Measurements from ENCODE around the gene SPOCK1.

The SPOCK1 gene

DNA sequence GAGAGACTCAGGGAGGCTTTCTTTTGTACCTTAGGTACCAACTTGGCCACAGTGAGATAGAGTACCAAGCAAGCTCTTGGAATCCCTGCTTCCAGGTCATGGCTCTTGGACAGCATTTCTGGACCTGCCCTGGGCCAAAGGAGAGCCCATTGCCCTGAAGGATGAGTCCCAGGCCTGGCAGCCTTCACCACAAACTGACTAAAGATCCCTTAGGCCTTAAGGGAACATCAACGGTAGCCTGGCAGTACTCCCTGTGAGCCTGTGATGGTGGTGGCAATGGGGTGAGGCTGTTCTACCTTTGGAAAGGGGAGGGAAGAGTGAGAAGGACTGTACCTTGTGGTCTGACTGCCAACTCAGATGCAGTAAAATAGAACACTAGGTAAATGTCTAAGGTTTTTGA, 334.6 kb downstream of the SPOCK1 start:
- no peak for DNase-seq

DNA sequence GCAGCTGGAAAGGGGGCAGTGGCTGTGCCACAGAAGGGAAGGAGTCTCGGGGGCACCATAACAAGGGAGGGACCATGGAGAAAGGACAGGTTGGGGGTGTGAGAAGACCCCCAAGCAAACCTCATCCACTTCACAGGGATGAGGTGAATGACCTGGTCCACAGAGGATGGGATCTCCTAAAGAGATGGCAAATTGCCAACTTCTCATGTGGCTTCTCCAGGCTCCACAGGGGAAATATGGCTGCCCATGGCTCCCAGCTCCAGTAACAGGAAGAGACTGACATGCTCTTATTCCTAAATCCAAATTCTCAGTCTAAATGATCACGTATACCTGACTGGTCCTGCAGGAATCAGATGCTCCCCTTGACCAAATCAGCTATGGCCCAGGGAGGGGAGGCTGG, 340.4 kb downstream of the SPOCK1 start:
- DNase-seq: no peak

DNA sequence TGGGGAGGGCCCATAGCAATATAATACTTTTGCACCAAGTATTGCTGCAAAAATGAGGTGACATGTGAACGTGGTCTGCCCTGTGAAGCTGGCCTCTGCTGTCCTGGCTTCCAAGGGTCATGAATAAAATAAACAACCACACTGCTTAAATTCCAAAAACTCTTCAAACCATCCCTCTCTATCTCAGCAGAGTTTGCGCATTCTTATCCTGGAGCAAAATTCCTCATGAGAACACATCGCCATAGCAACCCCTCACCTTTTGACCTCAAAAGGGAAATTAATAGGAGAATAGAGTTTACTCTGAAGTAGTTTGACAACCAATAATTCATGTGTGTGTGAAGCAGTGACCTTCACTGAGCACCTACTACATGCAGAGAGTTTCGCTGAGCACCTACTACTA, 342.9 kb downstream of the SPOCK1 start:
- no peak for DNase-seq

DNA sequence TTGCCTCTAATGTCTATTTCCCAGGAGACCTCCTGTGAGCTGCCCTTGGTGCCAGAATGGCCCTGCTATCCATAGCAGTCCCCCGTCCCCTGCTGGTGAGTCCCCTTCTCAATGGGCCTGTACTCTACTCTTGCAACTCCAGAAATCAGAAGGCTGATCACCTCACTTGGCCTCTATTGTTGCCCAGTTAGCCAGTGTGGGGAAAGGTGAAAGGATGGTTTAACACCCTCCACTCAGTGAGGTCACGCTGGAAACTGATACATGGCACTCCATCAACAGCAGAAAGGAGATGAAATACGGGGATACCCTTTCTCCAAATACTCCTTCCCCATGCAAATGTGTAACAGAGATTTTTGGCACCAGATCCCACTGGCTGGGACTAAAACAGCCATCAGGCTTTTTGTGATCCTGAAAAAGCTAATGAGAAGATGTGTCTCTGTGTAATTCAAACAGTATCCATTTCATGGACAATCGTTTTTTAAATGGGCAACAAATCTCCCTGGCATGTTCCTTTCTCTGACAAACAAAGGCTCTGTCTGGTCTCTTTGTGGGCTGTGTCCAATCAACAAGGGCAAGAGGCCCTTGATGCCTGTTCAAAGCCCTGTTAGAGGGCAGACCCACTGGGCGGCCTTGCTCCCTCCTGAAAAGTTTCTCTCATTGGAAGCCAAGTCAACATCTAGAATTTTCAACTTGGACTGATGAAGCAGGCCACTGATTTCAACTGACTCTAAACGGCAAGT, 343.7 kb downstream of the SPOCK1 start:
- peak in 13 of 58 donors; percentile 6 to 44 (median 16) for DNase-seq

DNA sequence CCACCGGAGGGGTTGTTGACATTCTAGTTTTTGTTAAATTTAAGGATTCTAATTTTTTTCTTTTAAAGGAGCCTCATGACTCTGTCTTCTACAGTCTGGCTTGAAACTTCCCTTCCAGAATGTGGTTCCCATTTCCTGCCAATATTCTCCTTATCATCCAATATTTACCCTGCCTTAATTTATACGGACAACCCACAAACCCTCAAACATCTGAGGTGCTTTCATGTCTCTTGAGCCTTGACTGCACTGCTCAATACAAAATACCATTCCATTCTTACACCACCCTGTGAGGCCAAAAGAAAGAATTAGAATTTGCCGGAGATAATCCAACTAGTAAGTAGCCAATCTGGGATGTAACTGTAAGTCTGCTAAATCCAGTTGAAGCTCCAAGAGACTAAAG, 346.5 kb downstream of the SPOCK1 start:
- no peak for DNase-seq

DNA sequence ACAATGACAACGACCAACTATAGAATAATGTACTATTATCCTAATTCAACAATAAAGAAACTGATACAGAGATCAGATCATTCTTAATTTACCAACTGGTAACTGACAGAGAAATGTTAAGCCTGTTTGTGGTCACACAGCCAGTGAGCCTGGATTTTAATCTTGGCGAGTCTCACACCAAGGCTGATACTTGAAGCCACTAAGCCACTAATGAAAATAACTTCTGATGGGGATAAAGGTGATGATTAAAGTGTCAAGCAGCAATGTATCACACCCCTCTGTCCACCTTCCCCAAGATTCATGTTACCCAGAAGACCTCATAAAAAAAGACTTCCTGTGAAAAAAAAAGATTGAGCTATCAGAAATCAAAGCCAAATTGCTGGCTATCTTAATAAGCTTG, 350.5 kb downstream of the SPOCK1 start:
- no peak for DNase-seq

DNA sequence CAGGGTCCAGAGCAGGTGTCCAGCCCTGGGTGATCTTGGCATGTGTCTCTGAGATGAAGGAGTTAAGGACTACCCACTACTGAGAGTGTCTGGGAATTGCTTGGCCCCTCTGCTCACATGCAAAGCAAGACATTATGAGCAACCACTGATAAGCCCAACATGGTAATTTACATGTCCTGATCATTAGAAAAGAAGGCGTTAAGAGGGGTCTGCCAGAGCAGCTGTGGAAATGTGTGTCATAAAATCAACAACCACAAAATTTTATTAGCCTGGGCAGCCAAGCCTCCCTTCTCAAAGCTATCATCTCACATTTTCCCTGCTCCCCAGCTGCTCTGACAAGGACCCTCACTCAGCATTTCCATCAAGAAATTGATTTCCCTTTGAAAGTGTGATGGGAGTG, 351.0 kb downstream of the SPOCK1 start:
- DNase-seq: no peak

DNA sequence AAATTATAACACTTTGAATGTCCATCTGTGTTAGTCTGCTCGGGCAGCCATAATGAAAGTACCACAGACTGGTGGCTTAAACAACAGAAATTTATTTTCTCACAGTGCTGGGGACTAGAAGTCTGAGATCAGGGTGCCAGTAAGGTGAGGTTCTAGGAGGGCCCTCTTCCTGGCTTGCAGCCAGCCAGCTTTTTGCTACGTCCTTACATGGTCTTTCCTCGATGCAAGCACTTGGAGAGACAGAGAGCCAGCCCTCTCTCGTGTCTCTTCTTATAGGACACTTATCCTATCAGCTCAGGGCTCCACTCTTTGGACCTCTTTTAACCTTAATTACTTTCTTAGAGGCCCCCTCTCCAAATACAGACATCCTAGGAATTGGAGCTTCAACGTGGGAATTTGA, 351.8 kb downstream of the SPOCK1 start:
- DNase-seq: peak in 1 of 58 donors; percentile 11

DNA sequence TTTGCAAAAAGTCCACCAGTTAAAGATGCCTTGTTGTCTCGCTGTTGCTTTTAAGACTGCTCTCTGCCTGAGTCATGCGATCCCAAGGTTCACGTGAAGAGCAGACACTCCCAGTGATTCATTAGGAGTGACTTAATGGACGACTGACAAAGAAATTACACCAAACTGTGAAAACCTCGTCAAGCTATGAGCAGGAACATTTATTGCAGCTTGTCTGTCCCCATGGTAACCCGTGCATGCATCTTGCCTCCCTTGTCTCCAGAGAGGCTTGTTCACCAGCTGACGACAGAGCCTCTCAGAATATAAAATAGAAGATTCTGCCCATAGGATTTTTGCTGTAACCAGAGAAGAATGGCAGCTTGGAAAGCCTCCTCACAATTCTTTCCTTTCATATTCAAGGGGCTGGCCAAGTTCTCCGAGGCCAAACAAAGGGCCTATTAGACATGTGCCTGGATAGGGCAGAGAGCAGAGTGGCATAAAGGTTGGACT, 352.7 kb downstream of the SPOCK1 start:
- DNase-seq: peak in 42 of 58 donors; percentile 5 to 88 (median 53)

DNA sequence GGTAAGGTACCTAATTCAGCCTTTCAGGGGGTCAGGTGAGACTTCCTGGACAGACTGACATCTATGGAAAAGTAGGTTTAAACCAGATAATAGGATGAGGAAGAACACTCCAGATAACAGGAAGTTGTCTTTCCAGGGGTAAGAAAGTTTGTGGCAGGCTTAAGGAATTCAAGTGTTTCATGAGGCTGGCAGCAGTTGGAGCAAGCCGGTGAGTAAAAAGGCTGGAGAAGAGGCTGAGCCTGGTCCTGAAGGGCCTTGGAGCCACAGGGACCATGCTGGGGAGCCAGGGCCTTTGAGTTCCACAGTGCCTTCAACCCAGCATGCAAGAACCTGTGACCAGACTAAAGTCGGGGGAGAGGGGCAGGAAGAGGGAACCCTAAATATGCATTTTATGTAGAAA, 353.4 kb downstream of the SPOCK1 start:
- no peak for DNase-seq

DNA sequence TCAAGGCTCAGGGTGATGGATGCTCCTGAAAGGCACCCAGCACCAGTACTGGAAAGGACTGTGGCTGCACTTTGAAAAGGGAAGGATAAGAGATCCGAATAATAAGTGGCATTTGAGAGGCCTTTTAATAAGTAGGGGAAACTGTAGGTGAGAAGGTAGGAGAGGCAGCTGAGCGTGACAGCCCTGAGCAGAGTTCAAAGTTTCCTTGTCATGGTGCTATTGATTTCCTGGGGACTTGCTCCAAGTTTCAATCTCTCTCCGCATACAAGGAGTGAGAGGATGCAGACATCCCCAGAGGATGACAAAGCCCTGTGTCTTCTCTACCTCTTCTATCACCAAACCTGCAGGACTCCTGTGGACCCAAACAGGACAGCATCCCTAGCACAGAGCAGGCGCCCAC, 354.5 kb downstream of the SPOCK1 start:
- DNase-seq: no peak

DNA sequence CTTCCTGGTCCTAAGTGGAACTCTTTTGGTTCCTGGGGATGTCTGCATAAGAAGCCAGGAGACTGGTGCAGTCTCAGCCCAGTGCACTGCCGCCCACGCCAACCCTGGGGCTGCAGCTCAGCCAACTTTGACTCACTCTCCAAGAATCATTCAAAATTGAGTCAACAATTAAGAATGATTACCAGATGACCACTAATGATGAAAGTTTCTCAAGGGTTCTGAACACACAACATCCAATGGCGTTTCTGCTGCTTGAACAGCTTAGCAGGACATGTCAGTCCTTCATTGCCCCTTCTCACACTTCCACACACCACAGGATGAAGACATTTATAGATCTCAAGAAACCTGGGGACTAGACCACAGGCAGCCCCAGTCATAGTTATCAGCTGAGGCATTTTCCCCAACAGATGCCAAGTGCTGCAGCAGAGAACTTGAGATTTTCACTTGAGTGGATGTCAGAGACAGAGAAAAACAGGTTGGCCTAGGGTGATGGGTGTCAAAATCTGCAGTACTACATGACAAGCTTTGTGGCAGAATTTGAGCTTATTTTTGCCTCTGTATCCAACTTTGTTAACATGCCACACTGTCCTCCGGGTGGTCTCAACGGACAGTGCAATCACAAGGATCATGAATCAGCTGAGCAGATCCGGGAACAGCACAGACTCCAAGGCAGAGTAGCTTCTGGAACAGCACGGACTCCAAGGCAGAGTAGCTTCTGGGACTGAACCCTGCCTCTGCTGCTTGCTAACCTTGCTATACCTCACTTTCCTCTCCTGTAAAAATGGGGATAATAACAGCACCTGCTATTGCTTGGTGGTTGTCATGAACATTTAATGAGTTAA, 356.1 kb downstream of the SPOCK1 start:
- DNase-seq: peak in 5 of 58 donors; percentile 5 to 30 (median 11)

DNA sequence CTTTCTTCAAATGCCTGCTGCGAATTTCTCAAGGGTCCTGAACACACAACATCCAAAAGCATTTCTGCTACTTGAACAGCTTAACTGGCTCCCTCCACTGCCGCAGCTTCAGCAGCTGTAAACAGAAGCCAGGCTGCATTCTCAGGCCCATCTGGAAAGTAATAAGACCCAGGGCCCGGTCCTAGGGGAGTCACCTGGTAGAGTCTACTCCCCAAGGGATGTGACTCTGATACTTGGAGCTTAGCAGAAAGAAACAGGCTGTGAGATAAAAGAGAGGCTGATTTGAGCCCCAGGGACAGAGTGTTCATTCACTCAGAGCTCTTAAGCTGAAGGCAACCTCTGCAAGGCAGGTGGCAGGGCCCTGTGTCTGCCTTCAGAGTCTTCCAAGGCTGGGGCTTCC, 356.8 kb downstream of the SPOCK1 start:
- no peak for DNase-seq

DNA sequence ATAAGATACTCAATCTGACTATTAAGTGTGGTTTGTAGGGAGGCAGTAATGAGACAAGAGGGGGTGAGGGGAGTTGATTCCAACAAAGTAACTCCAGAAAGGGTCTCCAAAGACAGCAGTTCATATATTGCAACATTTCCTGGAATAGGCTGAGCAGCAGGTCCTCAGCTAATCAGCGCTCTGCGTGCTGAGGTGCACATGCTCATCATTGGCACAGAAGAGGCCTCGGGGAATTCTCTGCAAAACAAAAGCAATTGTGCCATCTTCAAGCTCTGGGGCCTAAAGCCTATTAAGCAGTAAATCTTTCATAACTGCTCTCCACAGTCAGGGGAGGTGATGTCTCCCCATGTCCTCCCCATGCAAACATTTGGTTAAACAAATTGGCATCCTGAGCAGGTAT, 357.3 kb downstream of the SPOCK1 start:
- DNase-seq: peak in 1 of 58 donors; percentile 16

DNA sequence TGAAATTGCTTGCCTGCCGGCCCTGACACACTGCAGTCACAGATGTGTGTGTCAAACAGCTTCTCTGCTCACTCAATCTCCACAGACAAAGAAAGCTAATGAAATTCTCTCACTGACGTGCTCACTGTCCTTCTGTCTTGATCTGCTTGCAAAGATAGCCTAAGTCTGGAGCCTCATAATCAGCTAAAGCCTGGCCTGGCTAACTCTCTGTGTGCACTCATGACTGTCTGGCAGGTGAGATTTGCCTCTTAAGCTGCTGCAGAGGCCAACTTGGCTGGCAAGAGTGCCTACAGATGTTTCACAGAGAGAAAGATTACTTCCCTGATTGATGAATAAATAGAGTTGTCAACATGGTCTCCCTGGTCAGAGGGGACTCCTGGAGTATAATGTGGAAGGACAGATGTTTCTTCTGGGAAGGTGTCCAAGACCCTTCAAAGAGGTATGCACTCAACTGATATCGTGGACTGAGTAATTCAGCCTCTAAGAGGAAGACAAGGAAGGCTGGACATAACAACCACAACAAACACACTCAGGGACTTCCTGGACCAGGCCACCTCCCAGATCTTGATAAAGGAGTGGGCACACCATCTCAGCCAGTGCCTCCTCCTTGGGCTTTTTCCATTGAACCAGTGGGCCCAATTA, 362.0 kb downstream of the SPOCK1 start:
- DNase-seq: no peak

DNA sequence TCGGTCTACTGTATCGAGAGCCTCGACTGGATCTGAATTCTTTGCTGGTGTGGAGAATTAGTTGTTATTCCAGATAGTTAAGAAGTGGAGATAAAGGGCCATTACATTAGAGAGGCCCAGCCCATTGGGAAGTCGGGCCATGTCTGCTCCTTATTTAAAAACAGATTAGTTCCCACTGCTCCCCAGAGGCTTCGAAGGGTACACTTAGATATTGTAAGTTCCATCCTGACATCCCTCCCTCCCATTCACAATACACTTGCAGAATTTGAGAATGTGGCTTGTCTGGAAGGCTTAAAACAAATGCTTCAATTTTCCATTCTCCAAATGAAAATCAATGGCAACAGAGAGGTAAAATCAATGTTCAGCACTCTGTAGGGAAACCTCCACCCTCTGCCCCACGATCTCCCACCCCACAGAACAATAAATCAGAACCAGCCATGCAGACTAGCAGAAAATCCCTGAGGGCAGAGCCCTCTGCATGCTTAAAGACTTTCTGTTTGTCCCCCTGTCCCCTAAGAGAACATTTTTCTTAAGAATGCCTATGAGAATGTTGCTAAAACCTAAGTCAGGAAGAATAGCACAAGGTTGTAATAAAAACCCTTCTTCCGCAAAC, 364.1 kb downstream of the SPOCK1 start:
- DNase-seq: no peak

DNA sequence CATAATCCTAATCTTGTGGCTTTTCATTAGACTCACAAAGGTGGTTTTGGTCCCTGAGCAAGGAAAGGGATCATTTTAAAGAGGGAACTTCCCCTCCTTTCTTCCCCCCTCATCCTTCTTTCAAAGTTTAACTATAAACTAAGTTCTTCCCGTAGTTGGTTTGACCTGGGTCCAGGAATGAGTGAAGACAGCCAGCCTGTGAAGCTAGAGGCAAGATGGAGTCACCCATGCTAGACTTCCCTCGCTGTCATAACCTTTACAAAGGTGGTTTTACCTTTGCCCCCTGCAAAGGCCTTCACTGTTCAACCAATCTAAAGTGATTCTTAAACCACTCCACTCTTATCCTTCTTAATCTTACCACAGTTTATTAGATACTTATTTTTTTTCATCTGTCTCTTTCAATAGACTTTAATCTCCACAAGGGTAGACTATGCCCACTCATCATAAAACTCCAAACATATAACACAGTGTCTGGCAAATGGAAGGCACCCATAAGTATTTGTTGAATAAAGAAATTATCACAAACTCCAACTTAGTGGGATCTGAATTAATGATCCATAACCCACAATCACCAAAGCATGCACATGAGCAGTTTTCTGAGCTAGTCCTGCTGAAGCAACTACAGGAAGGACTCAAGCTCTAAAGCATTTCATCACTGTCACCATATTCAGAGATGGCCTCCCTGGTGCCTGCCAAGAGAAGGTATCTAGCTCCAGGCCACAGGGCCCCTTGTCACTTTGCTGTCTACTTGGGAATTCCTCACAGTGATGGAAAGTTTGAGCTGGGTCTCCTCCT, 369.0 kb downstream of the SPOCK1 start:
- no peak for DNase-seq

DNA sequence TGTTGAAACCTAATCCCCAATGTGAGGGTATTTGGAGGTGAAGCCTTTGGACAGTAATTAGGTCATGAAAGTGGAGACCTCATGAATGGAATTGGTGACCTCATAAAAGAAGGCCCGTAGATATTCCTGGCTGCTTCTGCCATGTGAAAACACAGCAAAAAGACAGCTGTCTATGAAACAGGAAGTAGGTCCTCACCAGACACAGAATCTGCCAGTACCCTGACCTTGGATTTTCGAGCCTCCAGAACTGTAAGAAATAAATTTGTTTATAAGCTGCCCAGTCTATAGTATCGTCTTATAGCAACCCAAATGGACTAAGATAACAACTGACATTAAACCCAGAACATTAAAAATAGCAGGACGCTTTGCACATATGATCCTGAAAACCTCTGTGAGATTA, 371.1 kb downstream of the SPOCK1 start:
- no peak for DNase-seq

DNA sequence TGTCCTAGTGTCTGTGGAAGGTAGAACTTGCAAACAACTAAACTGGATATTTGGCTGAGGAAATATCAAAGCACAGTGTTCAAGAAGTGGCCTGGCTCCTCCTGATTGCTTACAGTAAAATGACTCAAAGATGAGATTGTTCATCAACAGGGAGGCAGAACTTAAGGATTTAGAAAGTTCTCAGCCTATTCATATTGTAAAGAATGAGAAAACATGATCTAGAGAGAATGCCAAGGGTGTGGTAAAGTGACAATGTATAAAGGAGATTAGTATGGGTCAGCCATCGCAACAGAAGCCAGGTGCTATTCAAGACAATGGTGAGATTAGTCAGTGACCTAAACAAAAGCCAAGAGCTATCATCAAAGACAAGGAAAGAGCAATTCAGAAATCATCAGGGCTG, 372.3 kb downstream of the SPOCK1 start:
- no peak for DNase-seq

DNA sequence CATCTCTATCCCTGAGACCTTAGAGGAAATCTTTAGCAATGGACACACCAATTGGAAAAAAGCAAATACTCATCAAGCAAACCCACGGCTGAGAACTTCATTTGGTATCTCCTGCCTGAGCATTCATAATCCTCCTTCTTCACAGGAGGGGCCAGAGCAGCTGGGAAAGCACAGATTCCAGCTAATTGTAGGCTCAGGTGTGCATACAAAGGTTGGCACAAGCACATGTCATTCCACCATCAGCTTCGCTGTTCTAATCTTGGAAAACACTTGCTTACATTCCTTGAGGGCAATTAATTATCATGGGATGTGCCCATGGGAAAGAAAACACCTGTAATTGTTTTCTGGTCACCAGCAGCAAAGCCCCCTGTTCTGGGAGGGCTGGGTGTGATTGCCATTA, 376.6 kb downstream of the SPOCK1 start:
- no peak for DNase-seq

DNA sequence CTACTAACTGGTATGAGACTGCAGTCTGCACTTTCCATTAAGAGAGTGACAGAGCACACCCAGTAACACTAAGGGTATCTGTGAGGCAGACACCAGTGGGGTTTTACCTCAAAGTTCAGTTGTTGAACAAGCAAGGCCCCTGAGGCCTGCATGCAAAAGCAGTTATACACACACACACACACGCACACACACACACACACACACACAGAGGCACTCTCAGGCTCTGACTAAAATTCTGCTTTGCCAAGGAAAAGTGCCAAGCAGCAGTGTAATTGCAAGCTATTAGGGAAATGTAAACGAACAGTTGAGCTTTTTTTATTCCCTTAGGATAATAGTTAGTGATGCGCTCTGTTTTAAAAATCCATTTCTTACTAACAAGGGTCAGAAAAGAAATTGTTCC, 377.1 kb downstream of the SPOCK1 start:
- DNase-seq: peak in 2 of 58 donors; percentile 11 to 17
